SKM-1 (cell line): ENCODE measurements around the gene CCL18.
A peak's percentile ranks its signal among the peaks of the same experiment; 100 is the strongest.
"Not testable (repeated sequence)": the region's sequence is repeated elsewhere in the genome, so short reads cannot be mapped to it uniquely, and the experiment has no call there.

Experiments used
- DNase-seq: peaks from one replicate; lab custom pipeline; 2025; ENCODE audit not compliant: unreplicated experiment; lab: John Stamatoyannopoulos, UW

CCL18 gene

GRCh38 chr17:36099004-36099403, 34.9 kb downstream of the CCL18 start:
- not testable (repeated sequence) for DNase-seq

GRCh38 chr17:36103401-36103975, 39.4 kb downstream of the CCL18 start, which contains the start of gene CCL4:
TSS of gene CCL4 (plus strand) at chr17:36103827. CDS start at chr17:36103906, 79 bp downstream.
- DNase-seq, result peak; percentile 54

- not testable (repeated sequence) for DNase-seq
Measured at GRCh38 chr17:36104246-36104645, 40.2 kb downstream of the CCL18 start.

- no peak for DNase-seq
Measured at GRCh38 chr17:36104701-36105181, 40.7 kb downstream of the CCL18 start.

GRCh38 chr17:36105781-36106492, 41.9 kb downstream of the CCL18 start:
- peak; percentile 41 for DNase-seq

GRCh38 chr17:36106493-36106835, 42.4 kb downstream of the CCL18 start:
- DNase-seq, result no peak

- no peak for DNase-seq
Measured at GRCh38 chr17:36107660-36108059, 43.6 kb downstream of the CCL18 start.

- not testable (repeated sequence) for DNase-seq
Measured at GRCh38 chr17:36108265-36108664, 44.2 kb downstream of the CCL18 start.

- no peak for DNase-seq
Measured at GRCh38 chr17:36111068-36111490, 47.0 kb downstream of the CCL18 start.

- DNase-seq, result no peak
Measured at GRCh38 chr17:36112572-36112971, 48.5 kb downstream of the CCL18 start.

- DNase-seq, result not testable (repeated sequence)
Measured at GRCh38 chr17:36113131-36113530, 49.1 kb downstream of the CCL18 start.

GRCh38 chr17:36114971-36115648, 51.0 kb downstream of the CCL18 start:
- not testable (repeated sequence) for DNase-seq

GRCh38 chr17:36115649-36115977, 51.5 kb downstream of the CCL18 start:
- not testable (repeated sequence) for DNase-seq

- DNase-seq, result no peak
Measured at GRCh38 chr17:36117505-36118382, 53.7 kb downstream of the CCL18 start.

GRCh38 chr17:36118477-36119353, 54.6 kb downstream of the CCL18 start:
- DNase-seq, result no peak

GRCh38 chr17:36120221-36120620, 56.1 kb downstream of the CCL18 start:
- DNase-seq, result no peak

- DNase-seq, result not testable (repeated sequence)
Measured at GRCh38 chr17:36121099-36121498, 57.0 kb downstream of the CCL18 start.
